ENCODE measurements around the gene KCNN3.

The KCNN3 gene

DNA sequence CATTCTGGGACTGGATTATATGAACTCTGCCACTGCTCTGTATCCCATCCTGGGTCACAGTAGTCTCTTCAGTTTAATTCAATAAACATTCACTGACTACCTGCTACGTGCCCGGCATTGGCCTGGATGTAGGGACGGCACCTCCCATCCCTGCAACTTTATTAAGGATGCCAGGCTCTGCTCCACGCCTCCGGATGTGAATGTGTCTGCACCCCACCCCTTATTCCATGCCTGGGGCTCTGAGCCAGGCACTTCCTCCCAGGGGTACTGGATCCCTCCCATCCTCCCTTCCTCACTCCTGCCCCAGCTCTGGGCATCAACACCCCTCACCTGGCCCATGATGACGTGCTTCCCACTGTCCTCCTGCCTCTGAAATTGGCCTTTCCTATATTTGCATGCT is 53.7 kb downstream of the KCNN3 start:
- no peak for DNase-seq (ENCODE audit: low spot score)

GRCh38 chr1:154813846-154814505 is 56.1 kb downstream of the KCNN3 start:
- DNase-seq (ENCODE audit: low spot score): no peak

DNA sequence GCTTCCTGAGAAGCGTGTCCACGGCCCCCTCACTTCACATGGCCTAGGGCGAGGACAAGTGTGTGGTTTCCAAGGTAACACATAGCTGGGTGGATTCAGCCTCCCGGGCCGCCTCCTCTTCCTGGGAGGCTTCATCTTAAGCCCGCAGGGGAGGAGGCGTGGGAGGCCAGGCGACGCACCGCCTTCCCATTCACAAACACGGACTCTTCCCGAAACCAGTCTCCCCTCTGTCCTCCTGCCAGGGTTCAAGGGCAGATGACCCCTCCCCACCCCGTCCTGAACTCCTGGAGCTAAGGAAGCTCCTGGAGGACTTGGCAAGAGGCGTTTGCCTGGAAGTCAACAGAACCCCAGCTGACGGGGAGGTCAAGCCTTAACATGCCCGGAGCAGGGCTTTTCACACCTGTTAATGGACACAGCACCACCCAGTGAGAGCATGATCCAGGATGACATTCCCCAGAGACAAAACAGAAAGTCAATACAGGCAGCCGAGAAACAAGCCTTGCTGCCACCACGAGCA is 56.7 kb downstream of the KCNN3 start:
- DNase-seq (ENCODE audit: low spot score): no peak

DNA sequence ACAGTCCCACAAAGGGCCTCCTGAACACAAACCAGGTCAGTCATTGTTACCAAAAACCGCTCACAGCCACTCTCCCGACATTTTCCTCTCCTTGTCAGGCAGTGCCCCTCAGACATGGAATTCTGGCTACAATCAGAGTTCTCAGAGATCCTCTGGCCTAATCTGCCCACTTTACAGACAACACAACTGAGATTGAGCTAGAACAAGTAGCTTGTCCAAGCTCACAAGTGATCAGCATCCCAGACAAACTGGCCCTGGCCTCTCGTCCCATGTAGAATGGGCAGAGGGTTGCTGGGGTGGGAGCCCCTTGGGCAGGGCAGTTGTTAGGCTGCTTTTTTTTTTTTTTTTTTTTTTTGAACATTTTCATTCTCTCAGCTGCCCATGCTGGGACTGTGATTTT is 57.2 kb downstream of the KCNN3 start:
- no peak for DNase-seq (ENCODE audit: low spot score)

DNA sequence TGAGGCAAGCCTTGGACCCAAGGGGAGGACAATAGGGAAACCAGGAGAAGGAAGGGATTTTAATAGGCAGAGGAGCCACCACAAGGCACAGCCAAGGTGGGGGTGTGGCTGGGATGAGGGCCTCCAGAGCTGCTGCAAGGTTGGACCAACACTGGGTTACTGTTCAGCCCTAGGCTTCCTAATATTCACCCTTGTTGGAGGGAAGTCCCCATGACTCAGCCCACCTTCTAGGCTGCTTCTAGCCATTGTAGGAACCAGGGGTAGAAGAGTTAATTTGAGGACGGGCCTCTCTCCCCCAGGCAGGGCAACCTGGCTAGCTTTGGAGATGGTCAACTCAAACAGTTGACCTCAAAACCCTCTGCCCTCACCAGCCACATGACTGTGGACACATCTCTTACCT is 59.5 kb downstream of the KCNN3 start:
- DNase-seq (ENCODE audit: low spot score): no peak

GRCh38 chr1:154809436-154810413 is 60.4 kb downstream of the KCNN3 start:
- DNase-seq (ENCODE audit: low spot score): no peak

DNA sequence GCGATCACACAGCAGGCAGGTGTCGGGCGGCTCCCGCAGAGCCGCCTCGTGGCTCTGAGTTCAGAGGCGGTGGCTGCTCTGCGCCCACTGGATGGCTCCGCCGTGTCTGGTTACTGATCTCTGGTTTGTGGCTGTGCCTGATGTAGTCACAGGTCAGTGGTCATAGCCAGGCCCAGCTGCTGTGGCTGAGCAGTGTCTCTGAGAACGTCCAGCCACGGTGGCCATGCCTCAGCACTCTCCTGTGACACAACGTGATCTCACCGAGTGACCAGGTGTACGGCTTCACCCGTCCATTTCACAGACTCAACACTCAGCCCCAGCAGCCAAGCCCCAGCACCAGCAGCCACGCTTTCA is 61.2 kb downstream of the KCNN3 start:
- DNase-seq (ENCODE audit: low spot score): no peak

DNA sequence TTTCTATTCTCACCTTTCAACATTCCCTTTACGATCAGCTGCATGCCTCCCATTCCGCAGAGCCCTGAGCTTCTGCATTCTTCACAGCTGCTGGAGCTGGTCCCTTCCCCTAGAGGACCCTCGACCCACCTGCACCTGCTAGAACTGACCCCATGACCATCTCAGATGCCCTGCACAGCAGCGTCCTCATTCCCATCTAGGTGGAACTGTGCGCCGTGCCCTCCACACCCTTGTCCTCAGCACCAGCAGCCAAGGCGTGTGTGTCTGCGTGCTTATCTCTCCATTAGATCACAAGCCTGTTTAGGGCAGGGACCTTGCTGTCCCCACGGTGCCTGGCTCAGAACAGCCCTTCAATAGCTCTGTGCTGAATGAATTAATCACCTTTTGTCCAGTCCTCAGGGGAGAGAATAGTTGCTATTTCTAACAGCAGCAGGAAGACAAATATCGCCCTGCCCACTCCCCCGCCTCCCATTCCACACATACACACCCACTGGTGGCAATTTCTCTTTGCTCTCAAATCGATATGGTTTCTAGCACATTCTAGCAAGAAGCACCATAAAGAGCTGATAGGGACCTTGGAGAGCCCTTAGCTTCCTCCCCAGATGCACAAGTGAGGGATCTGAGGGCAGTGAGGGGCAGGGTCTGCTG is 61.7 kb downstream of the KCNN3 start:
- DNase-seq (ENCODE audit: low spot score): no peak

- no peak for DNase-seq (ENCODE audit: low spot score)
These were observed 63.0 kb downstream of the KCNN3 start for GRCh38 chr1:154807048-154807591.

DNA sequence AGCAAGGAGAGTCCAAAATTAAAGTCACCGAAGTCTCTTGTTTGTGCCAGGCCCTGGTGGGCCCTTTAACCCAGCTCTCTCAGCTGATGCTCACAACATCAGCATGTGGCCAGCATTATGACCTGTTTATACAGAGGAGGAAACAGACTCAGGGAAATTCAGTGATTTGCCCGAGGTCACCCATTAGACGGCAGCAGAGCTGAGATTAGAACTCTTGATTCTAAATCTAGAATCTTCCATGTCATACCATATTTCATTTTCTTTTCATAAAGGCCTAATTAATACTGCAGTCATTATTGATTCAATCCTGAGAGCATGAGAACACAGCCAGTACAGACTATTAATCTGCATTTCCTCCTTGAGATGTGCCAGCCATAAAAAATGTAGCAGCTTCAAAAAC is 63.7 kb downstream of the KCNN3 start:
- DNase-seq (ENCODE audit: low spot score): no peak

DNA sequence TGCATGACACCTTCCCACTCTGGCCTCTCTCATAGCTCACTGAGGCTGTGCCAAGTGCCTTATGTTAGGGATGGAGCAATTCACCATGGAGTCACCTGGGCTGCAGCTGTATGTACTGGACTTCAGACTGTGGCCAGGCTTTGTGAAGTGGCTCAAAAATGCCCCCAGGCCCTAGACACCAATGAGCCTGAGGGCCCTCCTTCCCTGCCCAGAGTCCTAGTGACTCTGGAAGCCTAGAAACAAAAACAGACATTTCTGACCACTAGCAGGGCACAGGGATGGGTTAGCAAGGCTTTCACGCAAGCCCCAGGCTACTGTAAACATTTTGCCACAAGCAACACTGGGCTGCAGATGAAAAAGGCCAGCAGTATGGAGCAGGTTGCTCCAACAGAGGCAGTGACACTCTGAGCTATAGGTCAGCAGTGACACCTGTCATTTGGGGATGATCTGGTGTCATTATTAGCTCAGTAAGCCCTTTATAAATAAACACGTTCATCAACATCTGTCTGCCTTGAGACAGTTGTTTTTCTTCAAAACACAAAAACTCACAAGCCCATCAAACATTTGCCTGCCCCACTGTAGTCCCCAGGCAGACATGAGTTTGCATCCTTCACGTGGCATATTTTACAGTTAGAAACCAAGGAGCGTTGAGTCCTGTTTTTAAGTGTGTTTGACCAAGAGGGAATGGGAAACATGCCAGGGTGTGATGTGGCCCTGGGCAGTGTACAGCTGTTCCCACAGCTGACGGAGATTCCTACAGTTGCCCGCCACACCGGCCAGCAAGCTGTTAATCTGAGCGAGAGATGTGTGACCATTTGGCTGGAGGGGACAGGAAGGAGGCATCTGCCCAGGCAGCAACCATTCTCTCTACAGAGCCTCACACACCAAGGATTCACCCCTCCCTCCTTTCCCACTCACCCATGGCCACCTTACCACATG is 66.8 kb downstream of the KCNN3 start:
- no peak for DNase-seq (ENCODE audit: low spot score)

- no peak for DNase-seq (ENCODE audit: low spot score)
These were observed 67.6 kb downstream of the KCNN3 start for GRCh38 chr1:154802336-154802969.

DNA sequence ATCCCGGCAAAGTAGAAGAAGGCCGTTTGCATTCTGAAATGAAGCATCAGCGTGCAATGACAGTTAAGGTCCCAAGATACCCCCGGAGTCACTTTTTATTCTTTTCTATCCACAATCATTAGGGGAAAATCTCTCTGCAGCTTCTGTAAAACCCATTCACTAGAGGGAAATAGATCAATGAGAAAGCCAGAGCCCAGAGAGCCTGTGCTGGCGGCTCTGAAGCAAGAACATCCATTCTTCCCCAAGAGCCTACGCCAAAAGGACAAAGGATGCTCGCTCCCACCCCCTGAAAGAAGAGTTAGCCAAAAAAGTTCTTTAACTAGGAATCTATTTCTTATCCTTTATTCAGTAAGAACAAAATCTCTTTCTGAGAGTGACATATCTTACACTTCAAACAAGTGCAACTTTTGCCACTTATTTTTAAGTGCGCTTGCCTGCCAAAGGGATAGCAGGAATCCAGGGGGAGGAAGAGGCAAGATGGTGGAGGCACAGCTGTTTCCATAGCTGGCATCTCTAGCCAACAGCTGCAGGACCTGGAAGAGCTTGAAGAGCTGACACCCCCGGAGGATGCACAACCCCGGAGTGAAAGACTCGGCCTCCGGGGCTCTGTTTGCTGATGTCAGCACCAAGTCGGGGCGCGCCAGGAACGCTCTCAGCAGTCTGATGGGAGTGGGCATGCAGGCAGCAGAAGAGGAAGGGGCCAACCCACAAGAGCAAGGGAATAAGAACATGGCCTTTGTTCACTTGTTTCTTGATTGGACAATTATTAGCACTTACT is 68.7 kb downstream of the KCNN3 start:
- no peak for DNase-seq (ENCODE audit: low spot score)

DNA sequence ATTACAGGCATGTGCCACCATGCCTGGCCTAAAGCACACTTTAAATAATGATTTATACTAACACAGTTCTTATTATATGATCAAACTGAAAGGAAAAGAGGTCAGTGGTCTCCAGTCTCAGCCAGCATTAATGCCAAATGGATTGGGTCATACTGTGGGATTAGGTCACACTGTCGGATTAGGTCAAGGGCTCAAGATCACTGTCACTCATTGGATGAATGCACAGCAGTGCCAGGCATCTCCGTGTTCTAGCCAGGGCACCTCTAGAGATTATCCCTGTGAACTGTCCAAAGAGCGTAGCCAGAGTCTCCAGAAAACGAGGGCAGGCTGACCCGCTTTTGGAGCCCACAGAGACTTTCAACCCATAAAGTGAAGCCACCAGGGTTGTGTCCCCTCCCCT is 70.9 kb downstream of the KCNN3 start:
- DNase-seq (ENCODE audit: low spot score): no peak

DNA sequence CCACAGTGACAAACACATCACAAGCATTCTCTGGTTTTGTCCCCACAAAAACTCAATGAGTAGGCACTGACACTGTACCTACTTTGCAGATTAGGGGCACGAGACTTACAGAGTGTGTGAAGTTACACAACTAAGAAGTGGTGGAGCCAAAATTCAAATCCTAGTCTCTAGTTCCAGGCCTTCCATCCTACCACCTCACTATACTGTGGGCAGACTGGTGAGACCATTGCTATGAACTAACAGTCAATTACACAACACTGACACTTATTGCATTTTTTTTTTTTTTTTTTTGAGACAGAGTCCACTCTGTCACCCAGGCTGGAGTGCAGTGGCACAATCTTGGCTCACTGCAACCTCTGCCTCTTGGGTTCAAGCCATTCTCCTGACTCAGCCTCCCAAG is 71.4 kb downstream of the KCNN3 start:
- DNase-seq (ENCODE audit: low spot score): no peak

DNA sequence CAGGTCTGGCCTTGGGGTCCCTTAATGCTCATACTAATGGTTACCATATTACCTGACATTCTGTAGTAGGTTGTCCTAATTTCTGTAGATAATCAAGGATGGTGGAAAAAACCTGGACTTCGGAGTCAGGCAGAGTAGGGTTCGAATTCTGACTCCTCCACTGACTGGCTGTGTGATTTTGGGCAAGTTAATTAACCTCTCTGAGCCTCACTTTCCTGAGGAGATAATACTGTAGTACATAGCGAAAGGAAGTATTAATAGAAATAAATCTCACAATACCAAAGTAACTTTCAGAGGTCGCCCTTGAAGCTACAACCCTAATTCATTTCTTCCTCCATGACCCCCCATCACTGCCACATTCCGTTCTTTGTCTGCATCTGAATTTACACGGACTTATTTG is 72.9 kb downstream of the KCNN3 start:
- no peak for DNase-seq (ENCODE audit: low spot score)

DNA sequence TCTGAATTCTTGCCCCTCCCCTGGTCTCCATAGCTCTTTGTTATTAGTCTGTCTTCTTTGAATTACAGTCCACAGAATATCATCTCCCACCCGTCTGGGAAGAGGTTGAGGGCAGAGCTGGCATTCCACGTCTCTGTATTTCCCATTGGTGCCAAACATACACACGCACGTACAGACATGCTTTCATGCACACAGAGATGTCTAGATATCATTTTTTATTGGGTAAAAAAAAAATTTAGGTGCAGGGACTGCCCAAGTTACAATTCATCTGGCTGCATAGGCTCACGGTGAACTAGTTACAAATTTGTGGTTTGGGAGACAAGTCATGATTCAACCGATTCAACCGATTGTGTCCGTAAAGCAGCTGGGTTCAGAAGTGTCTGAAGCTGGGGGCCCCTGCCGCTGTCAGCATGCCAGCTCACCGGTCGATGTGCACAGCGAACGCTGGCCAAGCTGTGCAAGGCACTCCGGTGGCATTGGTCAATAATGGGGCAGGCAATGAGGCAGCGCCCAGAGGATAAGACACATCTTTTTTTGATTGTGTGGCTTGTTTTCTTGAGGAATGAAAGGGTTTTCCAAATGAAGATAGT is 73.7 kb downstream of the KCNN3 start:
- no peak for DNase-seq (ENCODE audit: low spot score)

- DNase-seq (ENCODE audit: low spot score): no peak
These were observed 75.5 kb downstream of the KCNN3 start for GRCh38 chr1:154794608-154795007.

DNA sequence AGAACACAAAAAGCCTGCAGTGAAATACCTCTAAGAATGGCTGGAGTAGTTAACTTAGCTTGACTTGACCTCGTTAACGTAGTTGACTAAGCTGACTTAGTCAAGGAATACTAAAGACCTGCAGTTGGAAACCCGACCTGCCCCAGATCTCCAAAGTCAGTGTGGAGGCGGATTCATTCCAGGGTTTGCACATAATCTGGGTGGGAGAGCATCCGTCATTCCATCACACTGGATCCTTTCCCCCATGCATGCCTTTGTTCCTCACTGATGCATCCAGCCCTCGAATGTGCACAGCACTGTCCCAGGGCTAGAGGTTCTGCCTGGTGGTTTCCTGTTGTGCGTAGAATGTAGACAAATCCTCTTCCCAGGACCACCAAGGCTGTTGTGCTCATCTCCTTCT is 76.4 kb downstream of the KCNN3 start:
- DNase-seq (ENCODE audit: low spot score): no peak

DNA sequence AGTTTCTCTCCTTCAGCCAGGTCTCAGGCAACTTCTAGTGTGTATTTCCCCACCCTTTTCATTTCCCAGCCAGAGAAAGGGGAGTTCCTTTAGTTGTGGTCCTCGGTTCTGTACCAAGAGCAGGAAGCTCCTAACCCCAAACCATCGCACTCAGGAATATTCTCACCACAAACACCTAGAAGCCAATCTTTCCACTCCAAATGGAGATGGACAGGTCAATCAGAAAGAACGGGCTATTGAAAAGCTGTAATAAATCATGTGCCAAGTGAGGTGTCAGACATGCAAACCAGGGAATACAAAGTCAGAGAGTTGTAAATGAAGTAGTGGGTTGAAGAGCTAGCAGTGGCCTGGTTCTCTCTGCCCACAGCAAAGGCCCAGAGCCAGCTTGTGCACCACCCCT is 77.2 kb downstream of the KCNN3 start:
- no peak for DNase-seq (ENCODE audit: low spot score)
